GM23248 (cell line): ENCODE data around the gene MYO1D.

ENCODE experiments used
- EZH2 ChIP-seq: fragments of 200-600 bp; sonication (generic); IDR thresholded peaks from 2 replicates; pipeline ENCODE4 v1.6.1; 2018; ENCODE audit warnings: antibody characterized with exemption, mild to moderate bottlenecking; ENCODE audit not compliant: insufficient read depth, poor library complexity, severe bottlenecking
- EZH2phosphoT487 ChIP-seq: fragments of 200-600 bp; sonication (generic); IDR thresholded peaks from 2 replicates; pipeline ENCODE4 v1.6.1; 2018; ENCODE audit warnings: antibody characterized with exemption, moderate library complexity, mild to moderate bottlenecking, low read depth; ENCODE audit not compliant: insufficient read depth

DNA sequence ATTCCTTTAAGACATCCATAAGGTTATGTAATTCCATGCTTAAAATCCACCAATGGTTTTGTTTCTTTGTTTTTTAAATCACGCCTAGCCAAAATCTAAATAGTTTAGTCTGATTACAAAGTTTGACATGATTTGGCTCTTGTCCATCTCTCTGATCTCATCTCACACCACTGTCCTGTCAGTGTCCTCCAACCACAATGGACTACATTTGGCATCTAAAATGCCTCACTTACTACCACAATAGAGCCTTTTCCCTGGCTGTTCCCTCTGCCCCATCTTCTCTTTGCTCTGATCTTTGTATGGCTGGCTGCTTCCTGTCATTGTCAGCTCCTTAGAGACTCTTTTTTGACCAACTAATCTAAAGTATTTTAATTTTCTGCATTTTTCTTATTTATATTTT, 157.2 kb downstream of the MYO1D start:
- no peak for TF ChIP-seq EZH2
- TF ChIP-seq EZH2phosphoT487 = no peak
